ENCODE data around the gene PABPC1L.

PABPC1L gene

GRCh38 chr20:44967207-44967807 is 57.4 kb downstream of the PABPC1L start:
- Histone ChIP-seq H3K4me1 (ENCODE audit: control insufficient read depth, insufficient read depth, low read length) (peaks cover 19% of the 10 kb centered on the region; the same call in 1 of the 2 replicates), H3K4me3 (ENCODE audit: low read depth, low read length) (peak overlapping the region; percentile 88), H3K9ac (ENCODE audit: low read depth, low read length) (no peak overlapping the region), H3K27me3 (ENCODE audit: control insufficient read depth, insufficient read depth, low read length) (peaks cover 27% of the 10 kb centered on the region), H3K9me3 (ENCODE audit: control insufficient read depth, insufficient read depth, low read length) (no peaks in the 10 kb centered on the region), H3K36me3 (ENCODE audit: control insufficient read depth, insufficient read depth, low read length) (peaks cover 4% of the 10 kb centered on the region), H3K27ac (ENCODE audit: low read depth, low read length) (no peak overlapping the region)

GRCh38 chr20:44969300-44969894 is 59.5 kb downstream of the PABPC1L start:
- no peak overlapping the region for H3K4me3 ChIP-seq (ENCODE audit: low read depth, low read length)
- H3K4me1 ChIP-seq (ENCODE audit: control insufficient read depth, insufficient read depth, low read length), result peaks cover 19% of the 10 kb centered on the region; the same call in 1 of the 2 replicates
- no peaks in the 10 kb centered on the region for H3K9me3 ChIP-seq (ENCODE audit: control insufficient read depth, insufficient read depth, low read length)
- no peak overlapping the region for H3K9ac ChIP-seq (ENCODE audit: low read depth, low read length)
- H3K27ac ChIP-seq (ENCODE audit: low read depth, low read length), result no peak overlapping the region
- peaks cover 9% of the 10 kb centered on the region for H3K27me3 ChIP-seq (ENCODE audit: control insufficient read depth, insufficient read depth, low read length)
- peaks cover 25% of the 10 kb centered on the region for H3K36me3 ChIP-seq (ENCODE audit: control insufficient read depth, insufficient read depth, low read length)

GRCh38 chr20:44970243-44970757 is 60.4 kb downstream of the PABPC1L start:
- peaks cover 2% of the 10 kb centered on the region; the same call in 1 of the 2 replicates for H3K27me3 ChIP-seq (ENCODE audit: control insufficient read depth, insufficient read depth, low read length)
- no peak overlapping the region for H3K27ac ChIP-seq (ENCODE audit: low read depth, low read length)
- peaks cover 34% of the 10 kb centered on the region for H3K36me3 ChIP-seq (ENCODE audit: control insufficient read depth, insufficient read depth, low read length)
- H3K4me1 ChIP-seq (ENCODE audit: control insufficient read depth, insufficient read depth, low read length), result peaks cover 19% of the 10 kb centered on the region; the same call in 1 of the 2 replicates
- no peaks in the 10 kb centered on the region for H3K9me3 ChIP-seq (ENCODE audit: control insufficient read depth, insufficient read depth, low read length)
- H3K4me3 ChIP-seq (ENCODE audit: low read depth, low read length), result no peak overlapping the region
- no peak overlapping the region for H3K9ac ChIP-seq (ENCODE audit: low read depth, low read length)

DNA sequence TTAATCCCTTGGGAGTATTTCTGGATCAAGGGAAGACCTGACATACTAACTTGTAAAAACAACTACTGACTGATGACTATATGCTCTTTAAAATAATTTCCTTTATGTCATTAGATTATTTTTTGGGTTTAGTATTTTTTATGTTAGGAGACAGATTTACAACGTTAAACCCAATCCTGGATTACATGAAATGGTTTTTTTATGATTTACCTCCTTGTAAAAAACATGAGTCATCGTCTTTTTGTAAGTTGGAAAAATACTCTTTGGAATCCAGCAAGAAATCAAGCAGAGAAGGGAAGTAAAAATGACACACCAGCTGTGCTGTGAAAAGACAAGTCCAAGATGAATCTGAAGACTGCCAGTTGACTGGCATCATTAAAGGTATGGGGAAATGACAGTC is 63.2 kb downstream of the PABPC1L start:
- H3K4me3 ChIP-seq (ENCODE audit: low read depth, low read length), result no peak overlapping the region
- H3K36me3 ChIP-seq (ENCODE audit: control insufficient read depth, insufficient read depth, low read length), result peaks cover 59% of the 10 kb centered on the region
- no peak overlapping the region for H3K9ac ChIP-seq (ENCODE audit: low read depth, low read length)
- H3K4me1 ChIP-seq (ENCODE audit: control insufficient read depth, insufficient read depth, low read length), result peaks cover 9% of the 10 kb centered on the region; the same call in 1 of the 2 replicates
- no peaks in the 10 kb centered on the region for H3K9me3 ChIP-seq (ENCODE audit: control insufficient read depth, insufficient read depth, low read length)
- H3K27me3 ChIP-seq (ENCODE audit: control insufficient read depth, insufficient read depth, low read length), result no peaks in the 10 kb centered on the region
- H3K27ac ChIP-seq (ENCODE audit: low read depth, low read length), result no peak overlapping the region

- no peaks in the 10 kb centered on the region for H3K9me3 ChIP-seq (ENCODE audit: control insufficient read depth, insufficient read depth, low read length)
- no peak overlapping the region for H3K27ac ChIP-seq (ENCODE audit: low read depth, low read length)
- H3K27me3 ChIP-seq (ENCODE audit: control insufficient read depth, insufficient read depth, low read length), result no peaks in the 10 kb centered on the region
- no peak overlapping the region for H3K4me3 ChIP-seq (ENCODE audit: low read depth, low read length)
- H3K9ac ChIP-seq (ENCODE audit: low read depth, low read length), result no peak overlapping the region
- no peaks in the 10 kb centered on the region for H3K4me1 ChIP-seq (ENCODE audit: control insufficient read depth, insufficient read depth, low read length)
- peaks cover 93% of the 10 kb centered on the region for H3K36me3 ChIP-seq (ENCODE audit: control insufficient read depth, insufficient read depth, low read length)
Observed at GRCh38 chr20:44976698-44977097, 66.8 kb downstream of the PABPC1L start.

DNA sequence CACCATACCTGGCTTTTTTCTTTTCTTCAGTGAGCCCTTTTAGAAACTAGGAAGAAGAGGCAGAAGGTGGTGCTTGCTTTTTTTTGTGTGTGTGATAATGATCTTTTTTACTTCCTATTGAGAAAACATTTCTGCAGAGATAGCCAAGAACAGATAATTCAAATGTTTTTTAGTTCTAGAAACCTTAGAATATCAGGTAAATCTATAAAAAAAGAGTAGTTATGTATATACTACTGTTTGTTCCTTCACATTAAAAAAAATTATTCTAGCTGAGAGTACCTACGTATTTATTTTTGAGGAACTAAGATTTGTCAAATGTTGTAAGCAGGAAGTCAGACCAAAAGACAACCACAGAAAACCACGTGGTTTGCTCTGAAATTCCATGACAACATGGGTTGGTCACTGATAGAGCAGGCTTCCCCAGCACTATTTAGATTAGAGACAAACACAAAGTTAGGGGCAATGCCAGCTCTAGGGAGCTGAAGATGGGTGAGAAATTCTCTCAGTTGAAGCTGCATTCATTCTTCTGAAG is 69.3 kb downstream of the PABPC1L start:
- H3K36me3 ChIP-seq (ENCODE audit: control insufficient read depth, insufficient read depth, low read length), result peaks cover 86% of the 10 kb centered on the region
- no peak overlapping the region for H3K4me3 ChIP-seq (ENCODE audit: low read depth, low read length)
- H3K9me3 ChIP-seq (ENCODE audit: control insufficient read depth, insufficient read depth, low read length), result no peaks in the 10 kb centered on the region
- no peak overlapping the region for H3K9ac ChIP-seq (ENCODE audit: low read depth, low read length)
- H3K27ac ChIP-seq (ENCODE audit: low read depth, low read length), result no peak overlapping the region
- H3K4me1 ChIP-seq (ENCODE audit: control insufficient read depth, insufficient read depth, low read length), result no peaks in the 10 kb centered on the region
- H3K27me3 ChIP-seq (ENCODE audit: control insufficient read depth, insufficient read depth, low read length), result no peaks in the 10 kb centered on the region

- H3K36me3 ChIP-seq (ENCODE audit: control insufficient read depth, insufficient read depth, low read length), result peaks cover 83% of the 10 kb centered on the region
Observed at GRCh38 chr20:44981736-44982406, 72.0 kb downstream of the PABPC1L start.

GRCh38 chr20:44983093-44983674 is 73.3 kb downstream of the PABPC1L start:
- peaks cover 85% of the 10 kb centered on the region for H3K36me3 ChIP-seq (ENCODE audit: control insufficient read depth, insufficient read depth, low read length)
- H3K4me1 ChIP-seq (ENCODE audit: control insufficient read depth, insufficient read depth, low read length), result no peaks in the 10 kb centered on the region
- no peak overlapping the region for H3K4me3 ChIP-seq (ENCODE audit: low read depth, low read length)
- no peaks in the 10 kb centered on the region for H3K27me3 ChIP-seq (ENCODE audit: control insufficient read depth, insufficient read depth, low read length)
- no peak overlapping the region for H3K27ac ChIP-seq (ENCODE audit: low read depth, low read length)
- no peak overlapping the region for H3K9ac ChIP-seq (ENCODE audit: low read depth, low read length)
- no peaks in the 10 kb centered on the region for H3K9me3 ChIP-seq (ENCODE audit: control insufficient read depth, insufficient read depth, low read length)

More at GRCh38 chr20:44981736-44982406, 72.0 kb downstream of the PABPC1L start:
- Histone ChIP-seq H3K4me3 (ENCODE audit: low read depth, low read length) (no peak overlapping the region), H3K4me1 (ENCODE audit: control insufficient read depth, insufficient read depth, low read length) (no peaks in the 10 kb centered on the region), H3K9me3 (ENCODE audit: control insufficient read depth, insufficient read depth, low read length) (no peaks in the 10 kb centered on the region), H3K27me3 (ENCODE audit: control insufficient read depth, insufficient read depth, low read length) (no peaks in the 10 kb centered on the region), H3K27ac (ENCODE audit: low read depth, low read length) (no peak overlapping the region), H3K9ac (ENCODE audit: low read depth, low read length) (no peak overlapping the region)

DNA sequence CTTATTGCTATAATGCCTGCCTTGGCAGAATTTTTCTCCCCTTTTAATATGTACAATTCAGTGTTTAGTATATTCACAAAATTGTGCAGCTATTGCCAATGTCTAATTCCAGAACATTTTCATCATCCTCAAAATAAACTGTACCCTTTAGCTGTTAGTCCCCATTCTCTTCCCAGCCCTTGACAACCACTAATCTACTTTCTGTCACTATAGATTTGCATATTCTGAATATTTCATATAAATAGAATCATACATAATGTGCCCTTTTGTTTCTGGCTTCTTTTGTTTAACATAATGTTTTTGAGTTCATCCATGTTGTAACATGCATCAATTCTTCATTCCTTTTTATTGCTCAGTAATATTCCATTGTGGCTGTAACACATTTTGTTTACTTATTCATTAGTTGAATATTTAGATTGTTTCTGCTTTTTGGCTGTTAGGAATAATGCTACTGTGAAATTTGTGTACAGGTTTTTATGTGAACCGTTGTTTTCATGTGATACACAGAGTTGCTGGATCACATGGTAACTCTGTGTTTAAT is 78.8 kb downstream of the PABPC1L start:
- Histone ChIP-seq H3K4me3 (ENCODE audit: low read depth, low read length) (no peak overlapping the region), H3K27ac (ENCODE audit: low read depth, low read length) (no peak overlapping the region), H3K4me1 (ENCODE audit: control insufficient read depth, insufficient read depth, low read length) (peaks cover 15% of the 10 kb centered on the region), H3K9me3 (ENCODE audit: control insufficient read depth, insufficient read depth, low read length) (no peaks in the 10 kb centered on the region), H3K27me3 (ENCODE audit: control insufficient read depth, insufficient read depth, low read length) (no peaks in the 10 kb centered on the region), H3K36me3 (ENCODE audit: control insufficient read depth, insufficient read depth, low read length) (peaks cover 49% of the 10 kb centered on the region), H3K9ac (ENCODE audit: low read depth, low read length) (no peak overlapping the region)
